Erythroblast (primary cell): Measurements from ENCODE around the gene BTBD16.

Experiments used
- GATA1 ChIP-seq: IDR thresholded peaks from 2 replicates; pipeline ENCODE4 v1.6.1; 2011; ENCODE audit warnings: low read depth, mild to moderate bottlenecking, control low read depth, low read length, moderate library complexity
- POLR2A ChIP-seq: IDR thresholded peaks from 2 replicates; pipeline ENCODE4 v1.6.1; 2011; ENCODE audit warnings: mild to moderate bottlenecking, low read length

GRCh38 chr10:122362621-122363020 lies 91.5 kb downstream of the BTBD16 start:
- TF ChIP-seq POLR2A = no peak
- no peak for TF ChIP-seq GATA1
